Stimulated activated CD4-positive, alpha-beta T cell treated with anti-CD3 and anti-CD28 coated beads, Interleukin-15, amount 100 ng/mL, for 48 hours (primary cell): ENCODE results near the gene APEH.

ENCODE experiments used
- DNase-seq, 2 donors: peaks; one replicate each; pipeline ENCODE4 v3.0.0-alpha.2; 2020; ENCODE audit warnings: low read depth in 2 of 2

The APEH gene

GRCh38 chr3:49727154-49727923 is 53.2 kb downstream of the APEH start:
- DNase-seq, result no peak

GRCh38 chr3:49727924-49728361 is 53.8 kb downstream of the APEH start:
- no peak for DNase-seq

- DNase-seq, result no peak
These were observed 55.9 kb downstream of the APEH start for GRCh38 chr3:49729966-49730609.

GRCh38 chr3:49732597-49732996 is 58.4 kb downstream of the APEH start:
- DNase-seq, result no peak

- no peak for DNase-seq
These were observed 59.4 kb downstream of the APEH start for GRCh38 chr3:49733551-49733950.
